Stimulated activated CD8-positive, alpha-beta memory T cell treated with anti-CD3 and anti-CD28 coated beads, Interleukin-2, amount 100 ng/mL, for 48 hours (primary cell): ENCODE data around the gene RABGAP1.

Experiments used
- DNase-seq, 2 donors: peaks; one replicate each; pipeline ENCODE4 v3.0.0-alpha.2; 2020; ENCODE audit warnings: low read depth in 2 of 2

RABGAP1 gene

GRCh38 chr9:123111427-123112014 lies 170.7 kb downstream of the RABGAP1 start:
- no peak for DNase-seq

- no peak for DNase-seq
These were observed 171.5 kb downstream of the RABGAP1 start for GRCh38 chr9:123112015-123112975.

- no peak for DNase-seq
These were observed 172.4 kb downstream of the RABGAP1 start for GRCh38 chr9:123113185-123113584.

- DNase-seq: no peak
These were observed 174.5 kb downstream of the RABGAP1 start for GRCh38 chr9:123115146-123115913.

GRCh38 chr9:123116036-123116435 lies 175.2 kb downstream of the RABGAP1 start:
- DNase-seq: no peak

GRCh38 chr9:123119566-123119965 lies 178.7 kb downstream of the RABGAP1 start:
- no peak for DNase-seq

GRCh38 chr9:123120131-123120530 lies 179.3 kb downstream of the RABGAP1 start:
- no peak for DNase-seq

GRCh38 chr9:123120953-123121352 lies 180.1 kb downstream of the RABGAP1 start:
- no peak for DNase-seq

- DNase-seq: no peak
These were observed 180.6 kb downstream of the RABGAP1 start for GRCh38 chr9:123121457-123121856.

GRCh38 chr9:123127512-123128075 lies 186.8 kb downstream of the RABGAP1 start:
- no peak for DNase-seq

- no peak for DNase-seq
These were observed 187.8 kb downstream of the RABGAP1 start for GRCh38 chr9:123128591-123128990.

- DNase-seq: no peak
These were observed 188.6 kb downstream of the RABGAP1 start for GRCh38 chr9:123129423-123129822.

- no peak for DNase-seq
These were observed 190.4 kb downstream of the RABGAP1 start for GRCh38 chr9:123131258-123131657.

- DNase-seq: no peak
These were observed 191.2 kb downstream of the RABGAP1 start for GRCh38 chr9:123131993-123132392.

GRCh38 chr9:123132696-123133095 lies 191.9 kb downstream of the RABGAP1 start:
- no peak for DNase-seq

- no peak for DNase-seq
These were observed 194.6 kb downstream of the RABGAP1 start for GRCh38 chr9:123135430-123135829.

- DNase-seq: no peak
These were observed 197.3 kb downstream of the RABGAP1 start for GRCh38 chr9:123138163-123138562.

- DNase-seq: no peak
These were observed 208.2 kb downstream of the RABGAP1 start for GRCh38 chr9:123149067-123149466.

GRCh38 chr9:123150708-123151503 lies 210.1 kb downstream of the RABGAP1 start:
- no peak for DNase-seq
